Measurements from ENCODE around the gene PTPRD. TPM values are rescaled to one million over a fixed set of nuclear protein-coding genes. Genes with fewer than 3 reads are reported as not detected.

PTPRD gene
- total RNA-seq, 3 donors from 2014 or later = 2.9 to 5.4 (median 3.6) TPM

GRCh38 chr9:8338767-8339510, 2273.9 kb downstream of the PTPRD start:
- Histone ChIP-seq H3K4me3 (no peak overlapping the region), H3K36me3 (no peaks in the 10 kb centered on the region), H3K4me1 (no peaks in the 10 kb centered on the region), H3K27ac (no peak overlapping the region), H3K27me3 (no peaks in the 10 kb centered on the region), H3K9me3 (no peaks in the 10 kb centered on the region)
- no peak for DNase-seq (ENCODE audit: low spot score in 2 of 2)
- TF ChIP-seq CTCF (IDR thresholded peaks at IDR 0.05) (no peak), POLR2AphosphoS5 (IDR thresholded peaks at IDR 0.05) (no peak), POLR2A (IDR thresholded peaks at IDR 0.05) (no peak)
- intact Hi-C loops (cut with DNase I; ENCODE audit: low total_unique reads) = no loop called here

GRCh38 chr9:8337834-8338766, 2274.7 kb downstream of the PTPRD start:
- Histone ChIP-seq H3K9me3 (no peaks in the 10 kb centered on the region), H3K36me3 (no peaks in the 10 kb centered on the region), H3K4me1 (no peaks in the 10 kb centered on the region), H3K4me3 (no peak overlapping the region), H3K27ac (no peak overlapping the region), H3K27me3 (no peaks in the 10 kb centered on the region)
- TF ChIP-seq POLR2A (IDR thresholded peaks at IDR 0.05) (no peak), CTCF (IDR thresholded peaks at IDR 0.05) (no peak), POLR2AphosphoS5 (IDR thresholded peaks at IDR 0.05) (no peak)
- no peak for DNase-seq (ENCODE audit: low spot score in 2 of 2)
- intact Hi-C loops (cut with DNase I; ENCODE audit: low total_unique reads) = no loop called here

- Histone ChIP-seq H3K36me3 (no peaks in the 10 kb centered on the region), H3K4me3 (no peak overlapping the region), H3K4me1 (no peaks in the 10 kb centered on the region), H3K27me3 (no peaks in the 10 kb centered on the region), H3K9me3 (no peaks in the 10 kb centered on the region), H3K27ac (no peak overlapping the region)
- no peak for DNase-seq (ENCODE audit: low spot score in 2 of 2)
- TF ChIP-seq POLR2A (IDR thresholded peaks at IDR 0.05) = no peak
- no peak for TF ChIP-seq CTCF (IDR thresholded peaks at IDR 0.05)
- TF ChIP-seq POLR2AphosphoS5 (IDR thresholded peaks at IDR 0.05) = no peak
- intact Hi-C loops (cut with DNase I; ENCODE audit: low total_unique reads) = no loop called here
These were observed 2279.9 kb downstream of the PTPRD start for GRCh38 chr9:8332871-8333270.

- DNase-seq (ENCODE audit: low spot score in 2 of 2) = no peak
- Histone ChIP-seq H3K27ac (no peak overlapping the region), H3K4me1 (no peaks in the 10 kb centered on the region), H3K9me3 (no peaks in the 10 kb centered on the region), H3K4me3 (no peak overlapping the region), H3K36me3 (no peaks in the 10 kb centered on the region), H3K27me3 (no peaks in the 10 kb centered on the region)
- intact Hi-C loops (cut with DNase I; ENCODE audit: low total_unique reads) = no loop called here
- TF ChIP-seq POLR2A (IDR thresholded peaks at IDR 0.05) (no peak), CTCF (IDR thresholded peaks at IDR 0.05) (no peak), POLR2AphosphoS5 (IDR thresholded peaks at IDR 0.05) (no peak)
These were observed 2280.5 kb downstream of the PTPRD start for GRCh38 chr9:8332331-8332650.
